H1 (cell line): ENCODE measurements around the gene LTBP1. TPM values are rescaled to one million over a fixed set of nuclear protein-coding genes. Genes with fewer than 3 reads are reported as not detected.

Source experiments
- CTCF ChIA-PET: fragments of 300-600 bp; sonication (Branson Sonifier 250); formaldehyde crosslinking; loops from one replicate; lab custom pipeline; 2021; ENCODE audit not compliant: partially characterized antibody; lab: Charles Lee
- POLR2A ChIA-PET: fragments of 300-600 bp; sonication (Branson Sonifier 250); formaldehyde crosslinking; loops from one replicate; lab custom pipeline; 2021; ENCODE audit warnings: inconsistent platforms; ENCODE audit not compliant: partially characterized antibody; lab: Charles Lee
- DNase-seq, 2 experiments: peaks; one replicate each; pipeline versions ENCODE4 v3.0.0 to v3.0.0-alpha.2; 2010 to 2022; ENCODE audit warnings: low spot score in 2 of 2, low read depth in 1 of 2, mixed read lengths in 1 of 2
- FAIRE-seq: peaks from 2 replicates; lab custom pipeline; 2011; peaks lifted over from hg19 to GRCh38; lab: Jason Lieb, UNC
- H2AFZ ChIP-seq: 2 replicates; pipeline ENCODE4 v1.8.1; 2012; ENCODE audit warnings: low read length, inconsistent platforms
- H2AK5ac ChIP-seq: 2 replicates; pipeline ENCODE4 v1.6.1; 2013; ENCODE audit warnings: low read depth, low read length
- H2BK120ac ChIP-seq: replicated peaks from 2 replicates; pipeline ENCODE3; 2013; ENCODE audit warnings: low read depth, low read length, inconsistent platforms
- H2BK12ac ChIP-seq: 2 replicates; pipeline ENCODE4 v1.6.1; 2013; ENCODE audit warnings: low read depth, low read length
- H2BK15ac ChIP-seq: 2 replicates; pipeline ENCODE4 v1.6.1; 2013; ENCODE audit warnings: low read length
- H2BK20ac ChIP-seq: 2 replicates; pipeline ENCODE4 v1.6.1; 2013; ENCODE audit warnings: low read length
- H2BK5ac ChIP-seq: 2 replicates; pipeline ENCODE4 v1.6.1; 2013; ENCODE audit warnings: low read depth, low read length
- H3K14ac ChIP-seq: 2 replicates; pipeline ENCODE4 v1.6.1; 2013; ENCODE audit warnings: inconsistent platforms; ENCODE audit not compliant: insufficient read length
- H3K18ac ChIP-seq: 2 replicates; pipeline ENCODE4 v1.6.1; 2013; ENCODE audit warnings: low read length; ENCODE audit errors: extremely low read depth
- H3K23ac ChIP-seq: 2 replicates; pipeline ENCODE4 v1.6.1; 2013; ENCODE audit warnings: inconsistent platforms; ENCODE audit not compliant: insufficient read length
- H3K23me2 ChIP-seq: 2 replicates; pipeline ENCODE4 v1.6.1; 2013; ENCODE audit warnings: low read depth, low read length
- H3K27ac ChIP-seq: 2 replicates; pipeline ENCODE4 v1.6.1; 2011; ENCODE audit warnings: low read depth, low read length, inconsistent platforms
- H3K27me3 ChIP-seq, 4 experiments: replicated peaks in 1 of 4; 1 replicate in 1 of 4; 2 replicates in 3 of 4; pipeline versions ENCODE4 v1.6.1 to v1.8.1; 2011 to 2013; ENCODE audit warnings: low read length in 3 of 4, mild to moderate bottlenecking in 3 of 4, inconsistent platforms in 2 of 4, mixed read lengths in 2 of 4, moderate library complexity in 1 of 4; ENCODE audit not compliant: control insufficient read depth in 3 of 4, insufficient read depth in 3 of 4; ENCODE audit errors: extremely low read depth in 1 of 4
- H3K36me3 ChIP-seq, 4 experiments: 2 replicates each; pipeline versions ENCODE4 v1.6.1 to v1.8.1; 2011 to 2013; ENCODE audit warnings: mild to moderate bottlenecking in 4 of 4, low read length in 3 of 4, moderate library complexity in 2 of 4, control low read depth in 1 of 4, inconsistent platforms in 1 of 4; ENCODE audit not compliant: insufficient read depth in 4 of 4, control insufficient read depth in 2 of 4
- H3K4ac ChIP-seq: replicated peaks from 2 replicates; pipeline ENCODE3; 2013; ENCODE audit warnings: low read length, low read depth, mixed read lengths, inconsistent platforms; ENCODE audit not compliant: insufficient read length
- H3K4me1 ChIP-seq, 4 experiments: replicated peaks in 1 of 4; 1 replicate in 1 of 4; 2 replicates in 3 of 4; pipeline versions ENCODE4 v1.6.1 to v1.8.1; 2011 to 2013; ENCODE audit warnings: low read length in 3 of 4, inconsistent platforms in 2 of 4, mixed read lengths in 1 of 4; ENCODE audit not compliant: insufficient read depth in 4 of 4, control insufficient read depth in 3 of 4
- H3K4me2 ChIP-seq, 2 experiments: 2 replicates each; pipeline versions ENCODE4 v1.6.1 to v1.8.1; 2011 to 2013; ENCODE audit warnings: low read depth in 2 of 2, low read length in 2 of 2, control low read depth in 1 of 2, inconsistent platforms in 1 of 2, mild to moderate bottlenecking in 1 of 2; ENCODE audit not compliant: insufficient read depth in 1 of 2
- H3K4me3 ChIP-seq, 4 experiments: fragments of 200-600, 300-600 bp in 1 of 4; sonication (generic), shearing (Covaris generic), sonication (Bioruptor Twin) in 1 of 4; 2 replicates each; pipeline versions ENCODE4 v1.5.1 to v1.8.1; 2011 to 2016; ENCODE audit warnings: low read length in 4 of 4, low read depth in 3 of 4, control low read depth in 2 of 4, inconsistent platforms in 2 of 4, mild to moderate bottlenecking in 2 of 4, mixed read lengths in 1 of 4, moderate library complexity in 1 of 4; ENCODE audit not compliant: insufficient read depth in 2 of 4; ENCODE audit errors: extremely low read depth in 1 of 4
- H3K56ac ChIP-seq: replicated peaks from 2 replicates; pipeline ENCODE3; 2013; ENCODE audit warnings: low read depth, mild to moderate bottlenecking, mixed read lengths, low read length, inconsistent platforms; ENCODE audit not compliant: insufficient read length
- H3K79me1 ChIP-seq: 2 replicates; pipeline ENCODE4 v1.6.1; 2013; ENCODE audit warnings: low read depth, low read length, control low read depth
- H3K79me2 ChIP-seq, 2 experiments: 2 replicates each; pipeline versions ENCODE4 v1.6.1 to v1.8.1; 2012 to 2013; ENCODE audit warnings: low read length in 2 of 2, mild to moderate bottlenecking in 2 of 2, inconsistent platforms in 1 of 2; ENCODE audit not compliant: insufficient read depth in 2 of 2, control insufficient read depth in 1 of 2
- H3K9ac ChIP-seq, 4 experiments: replicated peaks in 1 of 4; 1 replicate in 1 of 4; 2 replicates in 3 of 4; pipeline versions ENCODE4 v1.6.1 to v1.8.1; 2011 to 2013; ENCODE audit warnings: low read depth in 3 of 4, low read length in 3 of 4, control low read depth in 2 of 4, mild to moderate bottlenecking in 2 of 4, moderate library complexity in 2 of 4, inconsistent platforms in 1 of 4; ENCODE audit errors: extremely low read depth in 1 of 4
- H3K9me3 ChIP-seq, 2 experiments: 2 replicates each; pipeline versions ENCODE4 v1.6.1 to v1.8.1; 2012 to 2013; ENCODE audit warnings: mild to moderate bottlenecking in 2 of 2, moderate library complexity in 2 of 2, control low read depth in 1 of 2, inconsistent platforms in 1 of 2, low read depth in 1 of 2, low read length in 1 of 2, mixed read lengths in 1 of 2; ENCODE audit not compliant: insufficient read depth in 2 of 2
- H4K20me1 ChIP-seq, 2 experiments: replicated peaks in 1 of 2; 2 replicates each; pipeline versions ENCODE3 to v1.8.1; 2011 to 2013; ENCODE audit warnings: inconsistent platforms in 2 of 2, low read length in 2 of 2, mild to moderate bottlenecking in 1 of 2; ENCODE audit not compliant: insufficient read depth in 2 of 2, control insufficient read depth in 1 of 2
- H4K5ac ChIP-seq: 2 replicates; pipeline ENCODE4 v1.6.1; 2013; ENCODE audit warnings: low read length, low read depth, mixed read lengths, inconsistent platforms; ENCODE audit not compliant: insufficient read length
- H4K8ac ChIP-seq: 2 replicates; pipeline ENCODE4 v1.8.0; 2013; ENCODE audit warnings: mild to moderate bottlenecking, moderate library complexity, low read length, inconsistent platforms; ENCODE audit not compliant: insufficient read depth; ENCODE audit errors: extremely low read depth
- H4K91ac ChIP-seq: replicated peaks from 2 replicates; pipeline ENCODE3; 2013; ENCODE audit warnings: low read length, mixed read lengths, inconsistent platforms; ENCODE audit not compliant: insufficient read length
- BRCA1 ChIP-seq: IDR thresholded peaks from 2 replicates; pipeline ENCODE4 v1.6.1; 2012; ENCODE audit warnings: low read depth, low read length, improper control_type of control experiment
- CBX5 ChIP-seq: fragments of 300-800, 300-1000 bp; sonication (generic); IDR thresholded peaks from 2 replicates; pipeline ENCODE4 v1.7.1; 2016; ENCODE audit warnings: antibody characterized with exemption, low read length, low read depth
- CBX8 ChIP-seq: fragments of 300-800, 300-1000 bp; sonication (generic); IDR thresholded peaks from 2 replicates; pipeline ENCODE4 v1.7.1; 2016; ENCODE audit warnings: low read depth, low read length, borderline replicate concordance
- RAD21 ChIP-seq, 2 experiments: IDR thresholded peaks in 1 of 2; conservative IDR thresholded peaks in 1 of 2; 2 replicates each; pipeline ENCODE4 v1.6.1; 2011; ENCODE audit warnings: low read depth in 2 of 2, low read length in 2 of 2, improper control_type of control experiment in 1 of 2, inconsistent platforms in 1 of 2, mild to moderate bottlenecking in 1 of 2, moderate library complexity in 1 of 2
- RBBP5 ChIP-seq: IDR thresholded peaks from 2 replicates; pipeline ENCODE4 v1.7.1; 2012; ENCODE audit warnings: low read depth, mild to moderate bottlenecking, inconsistent platforms, low read length, moderate library complexity, borderline replicate concordance
- SP4 ChIP-seq: IDR thresholded peaks from 2 replicates; pipeline ENCODE4 v1.6.1; 2012; ENCODE audit warnings: low read length, inconsistent platforms
- TAF7 ChIP-seq: optimal IDR thresholded peaks from 2 replicates; pipeline ENCODE3; 2011; ENCODE audit warnings: low read depth, mild to moderate bottlenecking, inconsistent platforms, low read length, moderate library complexity, borderline replicate concordance
- WGBS, 2 experiments: shearing (Covaris generic) in 1 of 2; methylation state at CpG; one replicate each; pipeline versions ENCODE4 v1.1.6 to v1.1.7; 2013 to 2015; ENCODE audit warnings: low lambda C conversion rate in 2 of 2, mixed read lengths in 2 of 2, inconsistent platforms in 1 of 2, low coverage in 1 of 2, missing lambda C conversion rate in 1 of 2; ENCODE audit not compliant: insufficient replicate concordance in 2 of 2, insufficient coverage in 1 of 2, insufficient read length in 1 of 2; ENCODE audit errors: extremely low coverage in 1 of 2, missing lambda C conversion rate in 1 of 2; 5-methylcytosine and 5-hydroxymethylcytosine counted together
- polyA plus RNA-seq, 7 experiments: library from polyadenylated mRNA; depleted of rRNA in 3 of 7; stranded (reverse) in 5 of 7; unstranded in 2 of 7; fragments of >200 nt in 5 of 7; fragments of 200-250 nt in 2 of 7; gene quantifications; 1 replicate in 5 of 7; 2 replicates in 1 of 7; 4 replicates in 1 of 7; pipeline versions ENCODE4 v1.2.1 to v1.2.3, GENCODE V29; 2011 to 2013; ENCODE audit warnings: missing spikeins in 2 of 7, mixed read lengths in 2 of 7
- total RNA-seq: library from RNA; stranded (reverse); fragmentation: NEBNext Ultra II Directional; extraction: Animal tissue kit (Norgen Biotek cat#: 25700); gene quantifications from 2 replicates; pipeline ENCODE4 v1.2.1, GENCODE V29; 2021

Gene LTBP1
- total and polyA plus RNA-seq, 2 of the 8 experiments (the other 6 are each of a cell fraction or from before 2014, with no cell fraction given): 15.4 to 24.7 TPM

GRCh38 chr2:33181466-33181865 lies 234.7 kb downstream of the LTBP1 start:
- no peak overlapping the region for H2AFZ ChIP-seq
- H3K18ac ChIP-seq: no peak overlapping the region
- POLR2A ChIA-PET: no interaction called here
- no peak overlapping the region for H3K4ac ChIP-seq
- no peak overlapping the region for H3K4me2 ChIP-seq
- no peak overlapping the region for H4K91ac ChIP-seq
- no peak for TF ChIP-seq BRCA1
- TF ChIP-seq RAD21 (IDR thresholded peaks at IDR 0.05 in 1 of 2, conservative IDR thresholded peaks at IDR 0.05 in 1 of 2; ENCODE audit: low read depth in 2 of 2, low read length in 2 of 2): no peak
- no peak for TF ChIP-seq CBX8
- TF ChIP-seq CBX5: no peak
- no peak for TF ChIP-seq TAF7
- no peak for TF ChIP-seq RBBP5
- TF ChIP-seq SP4: no peak
- WGBS, 2 experiments: 97% methylated on average over 4 of the region's 4 CpGs; no CpG with 5 or more reads in 1 of the 2 experiments
- H3K23me2 ChIP-seq: no peaks in the 10 kb centered on the region
- H3K9me3 ChIP-seq: no peaks in the 10 kb centered on the region
- no peak overlapping the region for H3K27ac ChIP-seq
- no peak overlapping the region for H4K8ac ChIP-seq
- H2BK15ac ChIP-seq: no peak overlapping the region
- no peak overlapping the region for H2BK20ac ChIP-seq
- H3K4me1 ChIP-seq: no peaks in the 10 kb centered on the region
- FAIRE-seq (no peak), DNase-seq (no peak)
- H2BK120ac ChIP-seq: no peak overlapping the region
- H3K23ac ChIP-seq: no peak overlapping the region
- H3K36me3 ChIP-seq: no peaks in the 10 kb centered on the region
- H3K56ac ChIP-seq: no peak overlapping the region
- H2BK5ac ChIP-seq: no peak overlapping the region
- no peak overlapping the region for H2AK5ac ChIP-seq
- H3K9ac ChIP-seq: no peak overlapping the region
- CTCF ChIA-PET: no interaction called here
- H4K5ac ChIP-seq: no peak overlapping the region
- no peak overlapping the region for H3K14ac ChIP-seq
- no peaks in the 10 kb centered on the region for H3K27me3 ChIP-seq
- H2BK12ac ChIP-seq: no peak overlapping the region
- no peaks in the 10 kb centered on the region for H3K79me2 ChIP-seq
- no peaks in the 10 kb centered on the region for H4K20me1 ChIP-seq
- no peaks in the 10 kb centered on the region for H3K79me1 ChIP-seq
- no peak overlapping the region for H3K4me3 ChIP-seq
